ENCODE results near the gene SENP1. TPM values are rescaled to one million over a fixed set of nuclear protein-coding genes. Genes with fewer than 3 reads are reported as not detected.
"Not testable (repeated sequence)": the region's sequence is repeated elsewhere in the genome, so short reads cannot be mapped to it uniquely, and the experiment has no call there.

The SENP1 gene
- total and polyA plus RNA-seq, 4 experiments from 2014 or later = 6.1 to 35.1 (median 19.3) TPM

DNA sequence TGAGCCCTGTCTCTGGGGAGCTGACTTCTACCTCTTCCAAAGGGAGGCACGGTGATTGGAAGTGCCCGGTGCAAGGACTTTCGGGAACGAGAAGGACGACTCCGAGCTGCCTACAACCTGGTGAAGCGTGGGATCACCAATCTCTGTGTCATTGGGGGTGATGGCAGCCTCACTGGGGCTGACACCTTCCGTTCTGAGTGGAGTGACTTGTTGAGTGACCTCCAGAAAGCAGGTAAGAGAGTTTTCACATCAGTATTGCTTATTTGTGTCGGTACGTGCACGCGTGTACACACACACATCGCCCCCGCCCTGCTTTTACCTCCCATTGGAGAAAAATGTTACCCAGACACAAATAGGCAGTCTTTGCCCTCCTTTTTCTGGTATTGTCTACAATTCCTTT lies 26.9 kb upstream of the SENP1 start:
- no peaks in the 10 kb centered on the region for H3K4me1 ChIP-seq (ENCODE audit: insufficient read depth, low read length)
- Mint-ChIP-seq H3K4me1 (no peaks in the 10 kb centered on the region), H3K36me3 (peaks cover 41 to 48% of the 10 kb centered on the region in 2 donors), H3K9me3 (no peaks in the 10 kb centered on the region), H3K27ac (no peak overlapping the region), H3K27me3 (no peaks in the 10 kb centered on the region), H3K4me3 (no peak overlapping the region)
- ChIA-PET CTCF (ENCODE audit: partially characterized antibody) (interaction anchor here (1.3 kb wide), 1 partner anchor 15 kb away, joined by 3 read pairs; no protein-coding TSS in a partner anchor), POLR2A (ENCODE audit: partially characterized antibody) (interaction anchor here (0.6 kb wide), 1 partner anchor 589 kb away, joined by 3 read pairs; no protein-coding TSS in a partner anchor)
- no peaks in the 10 kb centered on the region for H3K27me3 ChIP-seq (ENCODE audit: insufficient read depth, low read length)
- no peak overlapping the region for H3K4me3 ChIP-seq (ENCODE audit: low read length in 2 of 2)
- H3K36me3 ChIP-seq (ENCODE audit: insufficient read depth, low read length) = peaks cover 40% of the 10 kb centered on the region
- H3K9me3 ChIP-seq (ENCODE audit: control insufficient read depth in 1 of 2, low read length in 2 of 2) = no peaks in the 10 kb centered on the region
- DNase-seq = no peak
- no peak overlapping the region for H3K27ac ChIP-seq (ENCODE audit: low read depth, low read length)
- intact Hi-C loops (cut with micrococcal nuclease) = no loop called here

DNA sequence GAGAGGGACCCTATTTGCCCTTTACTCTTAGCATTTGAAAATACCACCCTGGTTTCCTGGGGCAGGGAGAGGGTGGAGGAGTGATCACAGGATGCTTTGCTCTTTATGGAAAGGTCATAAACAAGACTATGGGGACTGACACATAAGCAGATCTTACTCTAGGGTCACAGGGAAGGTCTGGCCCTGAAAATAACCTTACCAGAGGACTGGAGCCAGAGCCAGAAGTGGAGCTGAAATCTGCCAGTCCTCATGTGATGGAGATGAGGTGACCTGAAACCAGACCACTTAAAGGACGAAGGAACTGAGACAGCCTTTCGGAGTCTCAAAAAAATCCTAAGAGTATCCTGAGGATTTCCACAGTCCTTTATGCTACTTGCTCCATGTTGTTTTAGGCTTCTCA lies 25.6 kb upstream of the SENP1 start:
- H3K27me3 ChIP-seq (ENCODE audit: insufficient read depth, low read length) = no peaks in the 10 kb centered on the region
- no peaks in the 10 kb centered on the region for H3K4me1 Mint-ChIP-seq
- ChIA-PET POLR2A (ENCODE audit: partially characterized antibody) (no interaction called here), CTCF (ENCODE audit: partially characterized antibody) (no interaction called here)
- no peaks in the 10 kb centered on the region for H3K27me3 Mint-ChIP-seq
- no peak overlapping the region for H3K4me3 Mint-ChIP-seq
- no peaks in the 10 kb centered on the region for H3K4me1 ChIP-seq (ENCODE audit: insufficient read depth, low read length)
- peaks cover 0 to 2% (median 0%) of the 10 kb centered on the region in 8 donors for H3K9me3 Mint-ChIP-seq
- H3K36me3 ChIP-seq (ENCODE audit: insufficient read depth, low read length) = peaks cover 40% of the 10 kb centered on the region
- H3K9me3 ChIP-seq (ENCODE audit: control insufficient read depth in 1 of 2, low read length in 2 of 2) = no peaks in the 10 kb centered on the region
- H3K4me3 ChIP-seq (ENCODE audit: low read length in 2 of 2) = no peak overlapping the region
- intact Hi-C loops (cut with micrococcal nuclease) = no loop called here
- peaks cover 40 to 51% of the 10 kb centered on the region in 2 donors for H3K36me3 Mint-ChIP-seq
- no peak overlapping the region for H3K27ac ChIP-seq (ENCODE audit: low read depth, low read length)
- no peak for DNase-seq
- H3K27ac Mint-ChIP-seq = no peak overlapping the region

DNA sequence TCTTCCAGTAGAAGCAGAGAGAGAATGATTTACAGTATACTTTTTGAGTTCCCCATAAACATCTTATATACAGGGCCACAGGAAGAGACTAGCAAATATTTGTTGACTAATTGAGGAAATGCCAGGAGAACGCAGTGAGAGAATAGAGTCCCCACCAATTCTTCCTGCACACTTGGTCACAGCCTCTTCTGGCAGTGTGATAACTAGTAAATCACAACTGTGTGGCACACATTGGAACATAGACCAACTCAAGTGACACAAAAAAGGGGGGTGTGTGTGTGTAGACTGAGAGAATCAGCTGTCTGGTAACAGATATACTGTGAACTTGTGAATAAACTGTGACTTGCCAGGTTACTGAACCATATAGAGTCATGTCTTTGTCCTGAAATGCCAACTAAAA lies 23.5 kb upstream of the SENP1 start:
- H3K4me1 Mint-ChIP-seq = no peaks in the 10 kb centered on the region
- peaks cover 31 to 46% of the 10 kb centered on the region in 2 donors for H3K36me3 Mint-ChIP-seq
- H3K27me3 Mint-ChIP-seq = no peaks in the 10 kb centered on the region
- Histone ChIP-seq H3K4me3 (ENCODE audit: low read length in 2 of 2) (no peak overlapping the region), H3K4me1 (ENCODE audit: insufficient read depth, low read length) (no peaks in the 10 kb centered on the region), H3K27me3 (ENCODE audit: insufficient read depth, low read length) (no peaks in the 10 kb centered on the region), H3K9me3 (ENCODE audit: control insufficient read depth in 1 of 2, low read length in 2 of 2) (no peaks in the 10 kb centered on the region), H3K36me3 (ENCODE audit: insufficient read depth, low read length) (peaks cover 31% of the 10 kb centered on the region), H3K27ac (ENCODE audit: low read depth, low read length) (no peak overlapping the region)
- H3K27ac Mint-ChIP-seq = peak overlapping the region in 1 of 7 donors; percentile 57
- H3K9me3 Mint-ChIP-seq = peaks cover 0 to 2% (median 0%) of the 10 kb centered on the region in 8 donors
- ChIA-PET CTCF (ENCODE audit: partially characterized antibody) (interaction anchor here (0.6 to 1.1 kb wide), 5 partner anchors 9 to 390 kb away, joined by 3 to 5 read pairs (median 3); no protein-coding TSS in a partner anchor), POLR2A (ENCODE audit: partially characterized antibody) (no interaction called here)
- no peak overlapping the region for H3K4me3 Mint-ChIP-seq
- intact Hi-C loops (cut with micrococcal nuclease) = no loop called here
- DNase-seq = no peak

DNA sequence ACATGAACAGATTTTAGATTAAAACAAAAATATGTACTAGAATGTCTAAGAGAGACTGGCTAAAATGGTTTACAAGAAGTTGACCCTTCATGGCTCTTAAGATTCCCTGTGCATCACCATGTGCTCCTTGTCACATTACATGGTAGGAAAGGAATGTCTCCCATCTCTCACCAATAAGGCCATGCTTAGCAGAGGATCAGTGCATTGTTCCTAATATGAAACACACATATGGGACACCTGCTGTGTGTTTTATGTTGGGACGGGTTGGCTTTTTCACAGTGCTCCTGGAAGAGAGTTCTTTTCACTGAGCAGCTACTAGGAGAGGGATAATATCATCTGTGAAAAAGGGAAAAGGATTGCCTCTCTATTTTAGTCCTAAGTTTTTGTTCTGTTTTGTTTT lies 22.9 kb upstream of the SENP1 start:
- no peaks in the 10 kb centered on the region for H3K27me3 ChIP-seq (ENCODE audit: insufficient read depth, low read length)
- peaks cover 0 to 2% (median 0%) of the 10 kb centered on the region in 8 donors for H3K9me3 Mint-ChIP-seq
- peaks cover 26 to 45% of the 10 kb centered on the region in 2 donors for H3K36me3 Mint-ChIP-seq
- intact Hi-C loops (cut with micrococcal nuclease) = no loop called here
- H3K36me3 ChIP-seq (ENCODE audit: insufficient read depth, low read length) = peaks cover 26% of the 10 kb centered on the region
- no peak for DNase-seq
- H3K4me3 Mint-ChIP-seq = no peak overlapping the region
- POLR2A ChIA-PET (ENCODE audit: partially characterized antibody) = no interaction called here
- no peak overlapping the region for H3K27ac Mint-ChIP-seq
- no peaks in the 10 kb centered on the region for H3K4me1 Mint-ChIP-seq
- H3K4me1 ChIP-seq (ENCODE audit: insufficient read depth, low read length) = no peaks in the 10 kb centered on the region
- CTCF ChIA-PET (ENCODE audit: partially characterized antibody) = interaction anchor here (0.6 to 1.0 kb wide), 3 partner anchors 8 to 507 kb away, joined by 3 to 5 read pairs (median 4); no protein-coding TSS in a partner anchor
- no peaks in the 10 kb centered on the region for H3K27me3 Mint-ChIP-seq
- no peak overlapping the region for H3K4me3 ChIP-seq (ENCODE audit: low read length in 2 of 2)
- H3K9me3 ChIP-seq (ENCODE audit: control insufficient read depth in 1 of 2, low read length in 2 of 2) = no peaks in the 10 kb centered on the region
- H3K27ac ChIP-seq (ENCODE audit: low read depth, low read length) = no peak overlapping the region

DNA sequence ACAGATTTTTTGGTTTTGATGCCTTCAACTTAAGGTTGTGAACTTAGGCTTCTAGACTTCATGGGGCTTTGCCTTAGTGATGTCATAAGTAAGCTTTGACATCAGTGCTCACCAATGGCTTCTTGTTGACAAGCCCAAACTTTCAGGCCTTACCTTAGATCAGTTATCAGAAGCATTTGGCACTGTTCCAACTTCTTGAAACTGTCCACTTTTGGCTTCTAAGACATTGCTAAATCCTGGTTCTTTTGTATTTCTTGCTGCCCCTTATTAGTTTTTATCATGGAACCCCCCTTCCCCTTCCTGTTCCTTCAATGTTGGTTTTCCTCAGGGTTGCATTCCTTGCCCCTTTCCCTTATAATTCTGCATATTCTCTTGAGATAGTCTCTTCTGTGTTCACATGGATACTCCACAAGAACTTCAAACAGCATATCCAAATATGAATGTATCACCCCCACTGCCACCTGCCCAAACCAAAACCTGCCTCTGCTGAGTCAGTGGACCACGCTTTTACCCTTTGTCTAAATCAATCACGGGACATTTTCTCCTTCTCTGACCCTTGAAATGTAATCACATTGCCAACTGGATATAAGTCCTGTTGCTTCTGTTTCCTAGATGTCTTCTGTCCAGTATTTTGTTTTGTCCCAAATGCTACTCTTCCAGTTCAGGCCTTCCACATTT lies 21.2 kb upstream of the SENP1 start:
- no peak for DNase-seq

DNA sequence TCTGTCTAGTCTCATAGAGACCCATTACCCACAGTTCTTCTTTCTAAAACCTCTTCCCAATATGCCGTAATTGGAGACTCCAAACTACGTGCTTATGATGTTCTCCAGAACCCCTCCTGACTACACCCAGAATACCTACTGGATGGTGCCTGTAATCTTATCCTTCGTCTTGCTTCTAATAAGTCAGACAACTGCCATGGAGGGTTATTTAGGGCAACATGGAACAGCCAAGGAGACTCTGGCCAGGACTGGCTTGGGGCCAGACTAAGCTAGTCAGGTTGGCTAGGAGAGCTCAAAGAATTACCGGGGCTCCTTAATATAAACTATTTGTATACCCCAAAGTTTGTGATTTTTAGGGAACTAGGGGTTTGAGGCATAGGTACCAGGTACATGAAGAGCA lies 20.1 kb upstream of the SENP1 start:
- Histone ChIP-seq H3K36me3 (ENCODE audit: insufficient read depth, low read length) (no peaks in the 10 kb centered on the region), H3K27me3 (ENCODE audit: insufficient read depth, low read length) (no peaks in the 10 kb centered on the region), H3K4me1 (ENCODE audit: insufficient read depth, low read length) (no peaks in the 10 kb centered on the region), H3K4me3 (ENCODE audit: low read length in 2 of 2) (no peak overlapping the region), H3K27ac (ENCODE audit: low read depth, low read length) (no peak overlapping the region), H3K9me3 (ENCODE audit: control insufficient read depth in 1 of 2, low read length in 2 of 2) (no peaks in the 10 kb centered on the region)
- Mint-ChIP-seq H3K27ac (peak overlapping the region in 1 of 7 donors; percentile 70), H3K27me3 (no peaks in the 10 kb centered on the region), H3K9me3 (peaks cover 0 to 2% (median 0%) of the 10 kb centered on the region in 8 donors), H3K4me3 (no peak overlapping the region), H3K4me1 (peaks cover 0 to 7% (median 1%) of the 10 kb centered on the region in 4 donors), H3K36me3 (peaks cover 20 to 35% of the 10 kb centered on the region in 2 donors)
- DNase-seq = no peak
- CTCF ChIA-PET (ENCODE audit: partially characterized antibody) = no interaction called here
- intact Hi-C loops (cut with micrococcal nuclease) = no loop called here
- POLR2A ChIA-PET (ENCODE audit: partially characterized antibody) = no interaction called here

More for the DNA sequence above, 21.2 kb upstream of the SENP1 start:
- Histone ChIP-seq H3K9me3 (ENCODE audit: control insufficient read depth in 1 of 2, low read length in 2 of 2) (no peaks in the 10 kb centered on the region), H3K27ac (ENCODE audit: low read depth, low read length) (no peak overlapping the region), H3K36me3 (ENCODE audit: insufficient read depth, low read length) (peaks cover 10% of the 10 kb centered on the region), H3K4me3 (ENCODE audit: low read length in 2 of 2) (no peak overlapping the region), H3K4me1 (ENCODE audit: insufficient read depth, low read length) (no peaks in the 10 kb centered on the region), H3K27me3 (ENCODE audit: insufficient read depth, low read length) (no peaks in the 10 kb centered on the region)
- peaks cover 25 to 40% of the 10 kb centered on the region in 2 donors for H3K36me3 Mint-ChIP-seq
- H3K27ac Mint-ChIP-seq = peak overlapping the region in 1 of 7 donors; percentile 43
- H3K4me1 Mint-ChIP-seq = no peaks in the 10 kb centered on the region
- ChIA-PET POLR2A (ENCODE audit: partially characterized antibody) (no interaction called here), CTCF (ENCODE audit: partially characterized antibody) (no interaction called here)
- intact Hi-C loops (cut with micrococcal nuclease) = no loop called here
- H3K27me3 Mint-ChIP-seq = no peaks in the 10 kb centered on the region
- H3K4me3 Mint-ChIP-seq = peak overlapping the region in 1 of 8 donors; percentile 5
- H3K9me3 Mint-ChIP-seq = peaks cover 0 to 2% (median 0%) of the 10 kb centered on the region in 8 donors

DNA sequence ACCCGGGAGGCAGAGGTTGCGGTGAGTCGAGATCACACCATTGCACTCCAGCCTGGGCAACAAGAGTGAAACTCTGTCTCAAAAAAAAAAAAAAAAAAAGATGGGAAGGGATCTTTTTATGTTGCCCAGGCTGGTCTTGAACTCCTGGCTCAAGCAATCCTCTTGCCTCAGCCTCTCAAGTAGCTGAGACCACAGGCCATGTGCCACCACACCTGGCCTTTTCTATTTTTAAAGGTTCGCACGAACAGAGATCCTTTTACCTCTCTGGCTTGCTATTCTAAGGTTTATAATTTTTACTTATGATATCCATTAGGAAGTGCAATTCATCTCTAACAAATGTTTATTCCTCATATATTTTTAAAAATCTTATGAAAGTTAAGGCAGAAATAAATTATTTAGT lies 19.7 kb upstream of the SENP1 start:
- H3K4me3 Mint-ChIP-seq; H3K9me3 Mint-ChIP-seq; H3K36me3 ChIP-seq (ENCODE audit: insufficient read depth, low read length); H3K27me3 ChIP-seq (ENCODE audit: insufficient read depth, low read length); H3K27ac Mint-ChIP-seq; H3K4me3 ChIP-seq (ENCODE audit: low read length in 2 of 2); H3K9me3 ChIP-seq (ENCODE audit: control insufficient read depth in 1 of 2, low read length in 2 of 2); H3K27me3 Mint-ChIP-seq; H3K4me1 ChIP-seq (ENCODE audit: insufficient read depth, low read length); H3K4me1 Mint-ChIP-seq; POLR2A ChIA-PET (ENCODE audit: partially characterized antibody); CTCF ChIA-PET (ENCODE audit: partially characterized antibody); DNase-seq; H3K27ac ChIP-seq (ENCODE audit: low read depth, low read length); intact Hi-C loops (cut with micrococcal nuclease): not testable (repeated sequence)
- H3K36me3 Mint-ChIP-seq = peaks cover 20 to 30% of the 10 kb centered on the region in 2 donors
